HepG2 (cell line): ENCODE results near the gene RHBDD1. TPM values are rescaled to one million over a fixed set of nuclear protein-coding genes. Genes with fewer than 3 reads are reported as not detected.

Experiments
- ATAC-seq: fragments of 200-7000 bp; cut with Tn5 transposase; 3 replicates; pipeline ENCODE4 v1.9.1; 2020; ENCODE audit warnings: mild to moderate bottlenecking, moderate library complexity
- BruUV-seq: library from RNA; stranded (reverse); fragments of 400-500 nt; replicated peaks from 2 replicates; lab custom pipeline; 2021; lab: Mats Ljungman, UMichigan
- CTCF ChIA-PET: fragments of 300-600 bp; formaldehyde crosslinking; extraction: SDS; loops from one replicate; lab custom pipeline; 2021; ENCODE audit warnings: low total read pairs, inconsistent platforms, low intra/inter-chr PET ratio; lab: Yijun Ruan, JAX
- POLR2A ChIA-PET: fragments of 350-600 bp; sonication (Branson Sonifier 250); formaldehyde crosslinking; loops from one replicate; lab custom pipeline; 2020; ENCODE audit warnings: antibody characterized with exemption, inconsistent platforms; lab: Yijun Ruan, JAX
- DNase-seq: peaks from one replicate; pipeline ENCODE4 v3.0.0-alpha.2; 2015; ENCODE audit warnings: low spot score
- FAIRE-seq: peaks from 3 replicates; lab custom pipeline; 2011; peaks lifted over from hg19 to GRCh38; lab: Jason Lieb, UNC
- H2AFZ ChIP-seq: one replicate; pipeline ENCODE4 v1.6.1; 2011; ENCODE audit warnings: low read length, inconsistent platforms
- H3K27ac ChIP-seq: fragments of 300-600 bp; 3 replicates; pipeline ENCODE4 v1.8.0; 2011; ENCODE audit warnings: mixed run types, mild to moderate bottlenecking, mixed read lengths, low read length, inconsistent platforms; ENCODE audit not compliant: insufficient read depth; ENCODE audit errors: extremely low read length
- H3K27me3 ChIP-seq, 2 experiments: fragments of 200-600 bp in 1 of 2; 2 replicates in 1 of 2; 3 replicates in 1 of 2; pipeline versions ENCODE4 v1.6.0 to v1.8.0; 2011; ENCODE audit warnings: low read length in 2 of 2, mild to moderate bottlenecking in 2 of 2, moderate library complexity in 2 of 2, inconsistent platforms in 1 of 2; ENCODE audit not compliant: insufficient read depth in 2 of 2, control insufficient read depth in 1 of 2
- H3K36me3 ChIP-seq, 2 experiments: fragments of 200-600 bp in 1 of 2; replicated peaks in 1 of 2; 2 replicates in 1 of 2; 3 replicates in 1 of 2; pipeline versions ENCODE4 v1.5.1 to v1.8.0; 2011; ENCODE audit warnings: low read length in 2 of 2, inconsistent platforms in 1 of 2; ENCODE audit not compliant: insufficient read depth in 2 of 2, control insufficient read depth in 1 of 2
- H3K4me1 ChIP-seq: 2 replicates; pipeline ENCODE4 v1.5.1; 2012; ENCODE audit warnings: low read length, inconsistent platforms; ENCODE audit not compliant: insufficient read depth
- H3K4me2 ChIP-seq: 2 replicates; pipeline ENCODE4 v1.6.0; 2011; ENCODE audit warnings: low read depth, low read length, inconsistent platforms
- H3K4me3 ChIP-seq, 3 experiments: fragments of 200-600 bp in 1 of 3; sonication (generic), shearing (Covaris generic) in 1 of 3; replicated peaks in 1 of 3; 2 replicates each; pipeline ENCODE4 v1.5.1; 2011 to 2016; ENCODE audit warnings: low read length in 3 of 3, inconsistent platforms in 2 of 3, low read depth in 2 of 3, mild to moderate bottlenecking in 2 of 3, control low read depth in 1 of 3, mixed read lengths in 1 of 3; ENCODE audit not compliant: insufficient read depth in 1 of 3
- H3K79me2 ChIP-seq: one replicate; pipeline ENCODE4 v1.6.1; 2011; ENCODE audit warnings: low read length, inconsistent platforms; ENCODE audit not compliant: insufficient read depth
- H3K9ac ChIP-seq: 2 replicates; pipeline ENCODE4 v1.6.0; 2011; ENCODE audit warnings: mild to moderate bottlenecking, low read depth, low read length, inconsistent platforms; ENCODE audit not compliant: insufficient read depth
- H3K9me3 ChIP-seq: 2 replicates; pipeline ENCODE4 v1.5.1; 2012; ENCODE audit warnings: mild to moderate bottlenecking, low read length
- H4K20me1 ChIP-seq: 2 replicates; pipeline ENCODE4 v1.6.0; 2011; ENCODE audit warnings: inconsistent platforms, mild to moderate bottlenecking, low read length, moderate library complexity; ENCODE audit not compliant: insufficient read depth
- ZNF441 ChIP-seq: sonication (generic); formaldehyde crosslinking; IDR thresholded peaks from 2 replicates; pipeline ENCODE4 v1.7.0; 2021; ENCODE audit warnings: missing genetic modification reagents, borderline replicate concordance
- WGBS: methylation state at CpG from one replicate; pipeline ENCODE4 v1.1.6; 2017; ENCODE audit warnings: low lambda C conversion rate; 5-methylcytosine and 5-hydroxymethylcytosine counted together
- in situ Hi-C: cut with HindIII; loops from 2 replicates; pipeline ENCODE4 v1.10.0; 2017; ENCODE audit warnings: low pct_unique_long_range_greater_than_20kb; ENCODE audit not compliant: extremely low pct_ligation_motif_present
- intact Hi-C: fragments of 100-400 bp; cut with micrococcal nuclease; formaldehyde crosslinking; loops from one replicate; pipeline ENCODE4 v1.10.0; 2022; ENCODE audit not compliant: unreplicated experiment
- polyA plus RNA-seq, 8 experiments: library from polyadenylated mRNA; depleted of rRNA in 3 of 8; stranded (reverse) in 7 of 8; unstranded in 1 of 8; fragments of >200 nt; fragmentation: Illumina TruSeq in 4 of 8; extraction: Trizol in 4 of 8; gene quantifications; 2 replicates each; pipeline versions ENCODE4 v1.2.1 to v1.2.3, GENCODE V29; 2011 to 2016; ENCODE audit warnings: low read depth in 4 of 8, missing spikeins in 1 of 8, mixed read lengths in 1 of 8; ENCODE audit not compliant: insufficient read depth in 1 of 8
- total RNA-seq, 5 experiments: library from RNA; depleted of rRNA; stranded (reverse); fragments of >200 nt; fragmentation: Illumina TruSeq; extraction: Trizol; gene quantifications; 2 replicates each; pipeline ENCODE4 v1.2.3, GENCODE V29; 2016; ENCODE audit warnings: low read depth in 1 of 5
- TF ChIP-seq, protein P1 (sequence below): sonication (generic); formaldehyde crosslinking; IDR thresholded peaks from 2 replicates; pipeline ENCODE4 v1.5.0; 2020; ENCODE audit warnings: mild to moderate bottlenecking, missing genetic modification reagents
- TF ChIP-seq, protein P2 (sequence below): sonication (generic); formaldehyde crosslinking; IDR thresholded peaks from 2 replicates; pipeline ENCODE4 v1.4.0; 2020; ENCODE audit warnings: missing genetic modification reagents
- TF ChIP-seq, protein P3 (sequence below): sonication (generic); formaldehyde crosslinking; IDR thresholded peaks from 2 replicates; pipeline ENCODE4 v1.5.0; 2020; ENCODE audit warnings: mild to moderate bottlenecking, missing genetic modification reagents

RHBDD1 gene
- total and polyA plus RNA-seq, 2 of the 13 experiments (the other 11 are each of a cell fraction or from before 2014, with no cell fraction given): 8.2 to 9.5 TPM

DNA sequence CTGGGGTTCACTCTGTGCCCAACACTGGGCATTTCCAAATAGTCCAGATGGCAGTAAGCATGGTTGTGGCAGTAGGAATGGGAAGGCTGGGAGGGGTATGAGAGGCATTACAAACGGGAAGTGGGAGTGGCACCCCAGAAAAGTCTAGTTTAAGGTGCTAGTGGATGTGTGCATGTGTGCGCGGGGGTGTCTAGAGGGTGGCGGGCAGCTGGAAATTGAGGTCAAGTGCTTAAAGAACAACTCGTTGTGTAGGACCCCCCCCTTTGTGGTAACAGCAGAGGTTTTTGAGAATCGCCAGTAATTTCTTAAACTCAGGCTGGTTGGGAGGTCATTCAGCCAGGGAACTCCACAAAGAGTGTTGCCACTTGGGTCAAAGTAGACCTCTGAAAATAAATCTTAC, 69.9 kb downstream of the RHBDD1 start:
- WGBS: 69% methylated on average over 6 of the region's 6 CpGs
- H3K9ac ChIP-seq: no peak overlapping the region
- no peaks in the 10 kb centered on the region for H3K36me3 ChIP-seq
- TF ChIP-seq, protein P1, sequence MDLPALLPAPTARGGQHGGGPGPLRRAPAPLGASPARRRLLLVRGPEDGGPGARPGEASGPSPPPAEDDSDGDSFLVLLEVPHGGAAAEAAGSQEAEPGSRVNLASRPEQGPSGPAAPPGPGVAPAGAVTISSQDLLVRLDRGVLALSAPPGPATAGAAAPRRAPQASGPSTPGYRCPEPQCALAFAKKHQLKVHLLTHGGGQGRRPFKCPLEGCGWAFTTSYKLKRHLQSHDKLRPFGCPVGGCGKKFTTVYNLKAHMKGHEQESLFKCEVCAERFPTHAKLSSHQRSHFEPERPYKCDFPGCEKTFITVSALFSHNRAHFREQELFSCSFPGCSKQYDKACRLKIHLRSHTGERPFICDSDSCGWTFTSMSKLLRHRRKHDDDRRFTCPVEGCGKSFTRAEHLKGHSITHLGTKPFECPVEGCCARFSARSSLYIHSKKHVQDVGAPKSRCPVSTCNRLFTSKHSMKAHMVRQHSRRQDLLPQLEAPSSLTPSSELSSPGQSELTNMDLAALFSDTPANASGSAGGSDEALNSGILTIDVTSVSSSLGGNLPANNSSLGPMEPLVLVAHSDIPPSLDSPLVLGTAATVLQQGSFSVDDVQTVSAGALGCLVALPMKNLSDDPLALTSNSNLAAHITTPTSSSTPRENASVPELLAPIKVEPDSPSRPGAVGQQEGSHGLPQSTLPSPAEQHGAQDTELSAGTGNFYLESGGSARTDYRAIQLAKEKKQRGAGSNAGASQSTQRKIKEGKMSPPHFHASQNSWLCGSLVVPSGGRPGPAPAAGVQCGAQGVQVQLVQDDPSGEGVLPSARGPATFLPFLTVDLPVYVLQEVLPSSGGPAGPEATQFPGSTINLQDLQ: no peak
- TF ChIP-seq, protein P2, sequence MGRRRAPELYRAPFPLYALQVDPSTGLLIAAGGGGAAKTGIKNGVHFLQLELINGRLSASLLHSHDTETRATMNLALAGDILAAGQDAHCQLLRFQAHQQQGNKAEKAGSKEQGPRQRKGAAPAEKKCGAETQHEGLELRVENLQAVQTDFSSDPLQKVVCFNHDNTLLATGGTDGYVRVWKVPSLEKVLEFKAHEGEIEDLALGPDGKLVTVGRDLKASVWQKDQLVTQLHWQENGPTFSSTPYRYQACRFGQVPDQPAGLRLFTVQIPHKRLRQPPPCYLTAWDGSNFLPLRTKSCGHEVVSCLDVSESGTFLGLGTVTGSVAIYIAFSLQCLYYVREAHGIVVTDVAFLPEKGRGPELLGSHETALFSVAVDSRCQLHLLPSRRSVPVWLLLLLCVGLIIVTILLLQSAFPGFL (CRISPR knock-in tag): no peak
- TF ChIP-seq, protein P3, sequence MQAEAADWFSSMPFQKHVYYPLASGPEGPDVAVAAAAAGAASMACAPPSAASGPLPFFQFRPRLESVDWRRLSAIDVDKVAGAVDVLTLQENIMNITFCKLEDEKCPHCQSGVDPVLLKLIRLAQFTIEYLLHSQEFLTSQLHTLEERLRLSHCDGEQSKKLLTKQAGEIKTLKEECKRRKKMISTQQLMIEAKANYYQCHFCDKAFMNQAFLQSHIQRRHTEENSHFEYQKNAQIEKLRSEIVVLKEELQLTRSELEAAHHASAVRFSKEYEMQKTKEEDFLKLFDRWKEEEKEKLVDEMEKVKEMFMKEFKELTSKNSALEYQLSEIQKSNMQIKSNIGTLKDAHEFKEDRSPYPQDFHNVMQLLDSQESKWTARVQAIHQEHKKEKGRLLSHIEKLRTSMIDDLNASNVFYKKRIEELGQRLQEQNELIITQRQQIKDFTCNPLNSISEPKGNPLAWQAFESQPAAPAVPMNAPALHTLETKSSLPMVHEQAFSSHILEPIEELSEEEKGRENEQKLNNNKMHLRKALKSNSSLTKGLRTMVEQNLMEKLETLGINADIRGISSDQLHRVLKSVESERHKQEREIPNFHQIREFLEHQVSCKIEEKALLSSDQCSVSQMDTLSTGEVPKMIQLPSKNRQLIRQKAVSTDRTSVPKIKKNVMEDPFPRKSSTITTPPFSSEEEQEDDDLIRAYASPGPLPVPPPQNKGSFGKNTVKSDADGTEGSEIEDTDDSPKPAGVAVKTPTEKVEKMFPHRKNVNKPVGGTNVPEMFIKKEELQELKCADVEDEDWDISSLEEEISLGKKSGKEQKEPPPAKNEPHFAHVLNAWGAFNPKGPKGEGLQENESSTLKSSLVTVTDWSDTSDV (CRISPR knock-in tag): no peak
- TF ChIP-seq ZNF441 (CRISPR knock-in tag): no peak
- H3K9me3 ChIP-seq: no peaks in the 10 kb centered on the region
- intact Hi-C loops: no loop called here
- H2AFZ ChIP-seq: no peak overlapping the region
- in situ Hi-C loops: no loop called here
- no peaks in the 10 kb centered on the region for H4K20me1 ChIP-seq
- DNase-seq (no peak), ATAC-seq (no peak), FAIRE-seq (no peak)
- no peak overlapping the region for H3K27ac ChIP-seq
- BruUV-seq: no TSS peak
- no peaks in the 10 kb centered on the region for H3K4me1 ChIP-seq
- POLR2A ChIA-PET: no interaction called here
- H3K4me3 ChIP-seq: no peak overlapping the region
- CTCF ChIA-PET: no interaction called here
- no peaks in the 10 kb centered on the region for H3K79me2 ChIP-seq
- H3K27me3 ChIP-seq: no peaks in the 10 kb centered on the region
- no peak overlapping the region for H3K4me2 ChIP-seq
